ENCODE data around the gene DAGLB. TPM values are rescaled to one million over a fixed set of nuclear protein-coding genes. Genes with fewer than 3 reads are reported as not detected.
"Not testable (repeated sequence)": the region's sequence is repeated elsewhere in the genome, so short reads cannot be mapped to it uniquely, and the experiment has no call there.

DAGLB gene
- total and polyA plus RNA-seq, 10 of the 15 experiments (the other 5 are each of a cell fraction or from before 2014, with no cell fraction given), result 1.2 to 13.3 (median 10.1) TPM

DNA sequence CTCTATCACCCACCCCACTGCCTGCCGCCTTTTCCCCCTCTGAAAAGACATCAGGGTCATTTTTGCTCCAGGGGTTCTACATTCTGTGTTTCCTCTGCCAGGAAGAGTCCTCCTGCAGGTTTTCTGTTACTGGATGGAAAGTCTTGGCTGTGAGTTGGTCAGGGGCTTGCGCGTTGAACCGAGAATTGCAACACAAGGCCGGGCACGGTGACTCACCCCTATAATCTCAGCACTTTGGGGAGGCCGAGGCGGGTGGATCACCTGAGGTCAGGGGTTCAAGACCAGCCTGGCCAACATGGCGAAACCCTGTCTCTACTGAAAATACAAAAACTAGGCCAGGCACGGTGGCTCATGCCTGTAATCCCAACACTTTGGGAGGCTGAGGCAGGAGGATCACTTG is 2.8 kb upstream of the DAGLB start:
- H4K20me1 ChIP-seq (ENCODE audit: control insufficient read depth, insufficient read depth); H3K4me1 ChIP-seq (ENCODE audit: control insufficient read depth, insufficient read depth, low read length); CTCF ChIA-PET; in situ Hi-C loops (cut with MboI); H3K4me3 ChIP-seq; FAIRE-seq; H3K9ac ChIP-seq (ENCODE audit: control insufficient read depth, insufficient read depth, low read length); BruUV-seq (replicated peaks); H3K36me3 ChIP-seq (ENCODE audit: control insufficient read depth in 2 of 2, insufficient read depth in 2 of 2, low read length in 1 of 2); H3K4me2 ChIP-seq (ENCODE audit: control insufficient read depth, insufficient read depth); ATAC-seq; RAD21 ChIA-PET (ENCODE audit: unreplicated experiment); H2AFZ ChIP-seq (ENCODE audit: control insufficient read depth, low read depth, low read length); SMC1A ChIA-PET (ENCODE audit: uncharacterized antibody, unreplicated experiment); H3K27ac ChIP-seq (ENCODE audit: control insufficient read depth, insufficient read depth); DNase-seq (ENCODE audit: low read depth, low spot score); intact Hi-C loops (cut with micrococcal nuclease; ENCODE audit: unreplicated experiment); H3K27me3 ChIP-seq (replicated peaks in 1 of 2; ENCODE audit: control insufficient read depth in 2 of 2, insufficient read depth in 2 of 2, low read length in 1 of 2); POLR2A ChIA-PET; H3K9me3 ChIP-seq (replicated peaks; ENCODE audit: control insufficient read depth, insufficient read depth, low read length): not testable (repeated sequence)
- 94% methylated on average over 10 of the region's 10 CpGs for WGBS (ENCODE audit: insufficient coverage, insufficient replicate concordance, low lambda C conversion rate, missing lambda C conversion rate)
- peaks cover 12% of the 10 kb centered on the region for H3K79me2 ChIP-seq (ENCODE audit: control insufficient read depth, insufficient read depth, low read length)

DNA sequence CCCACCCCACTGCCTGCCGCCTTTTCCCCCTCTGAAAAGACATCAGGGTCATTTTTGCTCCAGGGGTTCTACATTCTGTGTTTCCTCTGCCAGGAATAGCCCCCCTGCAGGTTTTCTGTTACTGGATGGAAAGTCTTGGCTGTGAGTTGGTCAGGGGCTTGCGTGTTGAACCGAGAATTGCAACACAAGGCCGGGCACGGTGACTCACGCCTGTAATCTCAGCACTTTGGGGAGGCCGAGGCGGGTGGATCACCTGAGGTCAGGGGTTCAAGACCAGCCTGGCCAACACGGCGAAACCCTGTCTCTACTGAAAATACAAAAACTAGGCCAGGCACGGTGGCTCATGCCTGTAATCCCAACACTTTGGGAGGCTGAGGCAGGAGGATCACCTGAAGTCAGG is 2.1 kb upstream of the DAGLB start:
- H3K9me3 ChIP-seq (replicated peaks; ENCODE audit: control insufficient read depth, insufficient read depth, low read length); ATAC-seq; H2AFZ ChIP-seq (ENCODE audit: control insufficient read depth, low read depth, low read length); POLR2A ChIA-PET; H4K20me1 ChIP-seq (ENCODE audit: control insufficient read depth, insufficient read depth); H3K4me1 ChIP-seq (ENCODE audit: control insufficient read depth, insufficient read depth, low read length); BruUV-seq (replicated peaks); RAD21 ChIA-PET (ENCODE audit: unreplicated experiment); H3K27me3 ChIP-seq (replicated peaks in 1 of 2; ENCODE audit: control insufficient read depth in 2 of 2, insufficient read depth in 2 of 2, low read length in 1 of 2); H3K4me2 ChIP-seq (ENCODE audit: control insufficient read depth, insufficient read depth); FAIRE-seq; in situ Hi-C loops (cut with MboI); H3K36me3 ChIP-seq (ENCODE audit: control insufficient read depth in 2 of 2, insufficient read depth in 2 of 2, low read length in 1 of 2); DNase-seq (ENCODE audit: low read depth, low spot score); H3K4me3 ChIP-seq; SMC1A ChIA-PET (ENCODE audit: uncharacterized antibody, unreplicated experiment); CTCF ChIA-PET; H3K9ac ChIP-seq (ENCODE audit: control insufficient read depth, insufficient read depth, low read length); H3K27ac ChIP-seq (ENCODE audit: control insufficient read depth, insufficient read depth): not testable (repeated sequence)
- intact Hi-C loops (cut with micrococcal nuclease; ENCODE audit: unreplicated experiment), result loop anchor here (10.0 kb wide), 1 partner anchor 445 kb away; the partner anchor contains the start of genes AIMP2 and PMS2
- 100% methylated on average over 9 of the region's 11 CpGs for WGBS (ENCODE audit: insufficient coverage, insufficient replicate concordance, low lambda C conversion rate, missing lambda C conversion rate)
- H3K79me2 ChIP-seq (ENCODE audit: control insufficient read depth, insufficient read depth, low read length), result peaks cover 12% of the 10 kb centered on the region
